Measurements from ENCODE around the gene TFAP2A. TPM values are rescaled to one million over a fixed set of nuclear protein-coding genes. Genes with fewer than 3 reads are reported as not detected.

TFAP2A gene
- total RNA-seq, 1 experiment from 2014 or later, result 24.3 TPM

DNA sequence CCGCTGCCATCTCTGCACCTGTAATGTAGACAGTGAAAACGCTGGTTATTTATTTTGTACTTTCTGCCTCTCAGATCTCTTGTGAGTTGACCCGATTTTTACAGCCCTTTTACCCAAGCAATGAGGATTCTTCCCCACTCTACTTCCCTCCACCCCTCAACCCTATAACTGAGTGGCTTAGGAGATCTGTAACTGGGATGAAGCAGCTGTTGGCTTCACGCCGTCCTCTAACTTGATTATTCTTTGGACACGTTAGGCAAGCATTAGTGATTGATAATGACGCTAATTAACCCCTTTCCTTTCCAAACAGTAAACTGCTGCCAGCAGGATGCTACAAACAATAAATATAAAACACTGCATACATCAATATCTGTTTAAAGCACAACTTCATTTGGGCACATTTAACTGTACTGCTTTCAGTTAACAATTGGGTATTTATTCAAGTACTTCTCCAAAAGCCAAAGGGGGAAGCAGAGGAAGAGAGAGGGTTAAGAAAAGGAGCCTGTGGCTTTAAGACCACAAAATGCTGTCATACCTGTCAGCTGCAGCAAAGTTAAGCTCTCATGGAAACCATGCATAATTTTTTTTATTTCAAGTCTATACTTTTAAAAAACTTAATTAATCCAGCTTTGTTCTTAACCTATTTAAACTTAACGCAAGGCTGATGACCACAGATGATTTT lies 21.2 kb downstream of the TFAP2A start:
- Histone ChIP-seq H3K27ac (ENCODE audit: low read depth, low read length) (no peak overlapping the region), H3K9ac (ENCODE audit: low read length) (no peak overlapping the region), H3K36me3 (ENCODE audit: control insufficient read depth in 1 of 2, insufficient read depth in 2 of 2, low read length in 2 of 2) (no peaks in the 10 kb centered on the region; a peak in 1 of 4 replicates), H3K79me2 (ENCODE audit: insufficient read depth, low read length) (no peaks in the 10 kb centered on the region), H4K20me1 (ENCODE audit: insufficient read depth) (no peaks in the 10 kb centered on the region), H3K27me3 (ENCODE audit: insufficient read depth, low read length) (no peaks in the 10 kb centered on the region), H3K4me2 (ENCODE audit: low read length) (no peak overlapping the region), H3K4me1 (ENCODE audit: control insufficient read depth in 1 of 2, insufficient read depth in 2 of 2, low read length in 2 of 2) (no peaks in the 10 kb centered on the region), H3K9me2 (ENCODE audit: insufficient read depth) (no peaks in the 10 kb centered on the region), H3K9me3 (ENCODE audit: control insufficient read depth in 1 of 2, insufficient read depth in 1 of 2, low read depth in 1 of 2, low read length in 2 of 2) (no peaks in the 10 kb centered on the region), H2AFZ (ENCODE audit: low read depth, low read length, poor library complexity, severe bottlenecking) (no peak overlapping the region), H3K4me3 (replicated peaks in 1 of 2; ENCODE audit: low read depth in 1 of 2, low read length in 2 of 2) (no peak overlapping the region)
- BruUV-seq (replicated peaks), result no TSS peak
- DNase-seq (ENCODE audit: low read depth, low spot score) (no peak), ATAC-seq (no peak)
- intact Hi-C loops (cut with micrococcal nuclease), result no loop called here
- ChIA-PET RAD21 (ENCODE audit: low non-redundant PET in 1 of 2, low total read pairs in 2 of 2, uncharacterized antibody in 2 of 2, unreplicated experiment in 2 of 2) (no interaction called here), CTCF (no interaction called here), POLR2A (no interaction called here)
- TF ChIP-seq ELF1 (IDR thresholded peaks at IDR 0.05; ENCODE audit: borderline replicate concordance, low read depth) (no peak), TCF7L2 (IDR thresholded peaks at IDR 0.05; ENCODE audit: borderline replicate concordance, extremely low read depth, insufficient read depth, insufficient read length) (no peak), SIN3A (IDR thresholded peaks at IDR 0.05; ENCODE audit: low read depth) (no peak)
- TF ChIP-seq, protein P1, sequence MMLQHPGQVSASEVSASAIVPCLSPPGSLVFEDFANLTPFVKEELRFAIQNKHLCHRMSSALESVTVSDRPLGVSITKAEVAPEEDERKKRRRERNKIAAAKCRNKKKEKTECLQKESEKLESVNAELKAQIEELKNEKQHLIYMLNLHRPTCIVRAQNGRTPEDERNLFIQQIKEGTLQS (IDR thresholded peaks at IDR 0.05), result no peak
- TF ChIP-seq, protein P2, sequence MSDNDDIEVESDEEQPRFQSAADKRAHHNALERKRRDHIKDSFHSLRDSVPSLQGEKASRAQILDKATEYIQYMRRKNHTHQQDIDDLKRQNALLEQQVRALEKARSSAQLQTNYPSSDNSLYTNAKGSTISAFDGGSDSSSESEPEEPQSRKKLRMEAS (IDR thresholded peaks at IDR 0.05), result no peak

DNA sequence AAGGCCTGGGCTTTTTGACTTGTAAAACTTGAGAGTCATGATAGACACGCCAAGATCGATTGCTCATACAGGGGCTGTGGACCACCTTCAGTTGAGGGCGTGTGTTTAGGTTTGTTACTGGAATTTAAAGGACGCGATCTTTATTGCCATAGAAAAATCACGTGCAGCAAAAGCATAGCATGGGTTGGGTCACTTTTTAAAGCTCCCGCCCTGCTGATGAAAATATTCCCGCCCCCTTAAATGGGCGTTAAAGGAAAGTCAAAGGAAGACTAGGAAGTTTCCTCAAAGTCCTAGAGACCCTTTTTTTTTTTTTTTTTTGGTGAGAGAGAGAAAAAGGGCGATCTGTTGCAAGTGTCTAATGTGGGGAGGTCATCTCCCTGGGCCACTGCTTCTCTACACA lies 23.1 kb downstream of the TFAP2A start:
- Histone ChIP-seq H3K9me2 (ENCODE audit: insufficient read depth) (no peaks in the 10 kb centered on the region), H3K4me2 (ENCODE audit: low read length) (no peak overlapping the region), H4K20me1 (ENCODE audit: insufficient read depth) (no peaks in the 10 kb centered on the region), H3K9me3 (ENCODE audit: control insufficient read depth in 1 of 2, insufficient read depth in 1 of 2, low read depth in 1 of 2, low read length in 2 of 2) (no peaks in the 10 kb centered on the region), H3K36me3 (ENCODE audit: control insufficient read depth in 1 of 2, insufficient read depth in 2 of 2, low read length in 2 of 2) (no peaks in the 10 kb centered on the region), H3K27ac (ENCODE audit: low read depth, low read length) (no peak overlapping the region), H3K9ac (ENCODE audit: low read length) (no peak overlapping the region), H3K79me2 (ENCODE audit: insufficient read depth, low read length) (no peaks in the 10 kb centered on the region), H3K4me3 (replicated peaks in 1 of 2; ENCODE audit: low read depth in 1 of 2, low read length in 2 of 2) (no peak overlapping the region), H3K27me3 (ENCODE audit: insufficient read depth, low read length) (no peaks in the 10 kb centered on the region), H3K4me1 (ENCODE audit: control insufficient read depth in 1 of 2, insufficient read depth in 2 of 2, low read length in 2 of 2) (no peaks in the 10 kb centered on the region), H2AFZ (ENCODE audit: low read depth, low read length, poor library complexity, severe bottlenecking) (no peak overlapping the region)
- ChIA-PET CTCF (no interaction called here), RAD21 (ENCODE audit: low non-redundant PET in 1 of 2, low total read pairs in 2 of 2, uncharacterized antibody in 2 of 2, unreplicated experiment in 2 of 2) (no interaction called here), POLR2A (no interaction called here)
- DNase-seq (ENCODE audit: low read depth, low spot score) (no peak), ATAC-seq (no peak)
- BruUV-seq (replicated peaks), result no TSS peak
- intact Hi-C loops (cut with micrococcal nuclease), result no loop called here
- TF ChIP-seq EZH2phosphoT487 (IDR thresholded peaks at IDR 0.05; ENCODE audit: borderline replicate concordance) (no peak), ZFX (IDR thresholded peaks at IDR 0.05) (no peak), POLR2AphosphoS5 (IDR thresholded peaks at IDR 0.05; ENCODE audit: low read depth, low read length) (no peak), EGR1 (IDR thresholded peaks at IDR 0.05; ENCODE audit: low read depth) (no peak), SRF (IDR thresholded peaks at IDR 0.05; ENCODE audit: low read depth) (no peak), ELF1 (IDR thresholded peaks at IDR 0.05; ENCODE audit: borderline replicate concordance, low read depth) (no peak), TCF7L2 (IDR thresholded peaks at IDR 0.05; ENCODE audit: borderline replicate concordance, extremely low read depth, insufficient read depth, insufficient read length) (no peak), SIN3A (IDR thresholded peaks at IDR 0.05; ENCODE audit: low read depth) (no peak)
- TF ChIP-seq, protein P3, sequence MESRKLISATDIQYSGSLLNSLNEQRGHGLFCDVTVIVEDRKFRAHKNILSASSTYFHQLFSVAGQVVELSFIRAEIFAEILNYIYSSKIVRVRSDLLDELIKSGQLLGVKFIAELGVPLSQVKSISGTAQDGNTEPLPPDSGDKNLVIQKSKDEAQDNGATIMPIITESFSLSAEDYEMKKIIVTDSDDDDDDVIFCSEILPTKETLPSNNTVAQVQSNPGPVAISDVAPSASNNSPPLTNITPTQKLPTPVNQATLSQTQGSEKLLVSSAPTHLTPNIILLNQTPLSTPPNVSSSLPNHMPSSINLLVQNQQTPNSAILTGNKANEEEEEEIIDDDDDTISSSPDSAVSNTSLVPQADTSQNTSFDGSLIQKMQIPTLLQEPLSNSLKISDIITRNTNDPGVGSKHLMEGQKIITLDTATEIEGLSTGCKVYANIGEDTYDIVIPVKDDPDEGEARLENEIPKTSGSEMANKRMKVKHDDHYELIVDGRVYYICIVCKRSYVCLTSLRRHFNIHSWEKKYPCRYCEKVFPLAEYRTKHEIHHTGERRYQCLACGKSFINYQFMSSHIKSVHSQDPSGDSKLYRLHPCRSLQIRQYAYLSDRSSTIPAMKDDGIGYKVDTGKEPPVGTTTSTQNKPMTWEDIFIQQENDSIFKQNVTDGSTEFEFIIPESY (IDR thresholded peaks at IDR 0.05; ENCODE audit: extremely low read depth, insufficient replicate concordance, low read length), result no peak
- TF ChIP-seq, protein P2 (IDR thresholded peaks at IDR 0.05), result no peak
- TF ChIP-seq, protein P4, sequence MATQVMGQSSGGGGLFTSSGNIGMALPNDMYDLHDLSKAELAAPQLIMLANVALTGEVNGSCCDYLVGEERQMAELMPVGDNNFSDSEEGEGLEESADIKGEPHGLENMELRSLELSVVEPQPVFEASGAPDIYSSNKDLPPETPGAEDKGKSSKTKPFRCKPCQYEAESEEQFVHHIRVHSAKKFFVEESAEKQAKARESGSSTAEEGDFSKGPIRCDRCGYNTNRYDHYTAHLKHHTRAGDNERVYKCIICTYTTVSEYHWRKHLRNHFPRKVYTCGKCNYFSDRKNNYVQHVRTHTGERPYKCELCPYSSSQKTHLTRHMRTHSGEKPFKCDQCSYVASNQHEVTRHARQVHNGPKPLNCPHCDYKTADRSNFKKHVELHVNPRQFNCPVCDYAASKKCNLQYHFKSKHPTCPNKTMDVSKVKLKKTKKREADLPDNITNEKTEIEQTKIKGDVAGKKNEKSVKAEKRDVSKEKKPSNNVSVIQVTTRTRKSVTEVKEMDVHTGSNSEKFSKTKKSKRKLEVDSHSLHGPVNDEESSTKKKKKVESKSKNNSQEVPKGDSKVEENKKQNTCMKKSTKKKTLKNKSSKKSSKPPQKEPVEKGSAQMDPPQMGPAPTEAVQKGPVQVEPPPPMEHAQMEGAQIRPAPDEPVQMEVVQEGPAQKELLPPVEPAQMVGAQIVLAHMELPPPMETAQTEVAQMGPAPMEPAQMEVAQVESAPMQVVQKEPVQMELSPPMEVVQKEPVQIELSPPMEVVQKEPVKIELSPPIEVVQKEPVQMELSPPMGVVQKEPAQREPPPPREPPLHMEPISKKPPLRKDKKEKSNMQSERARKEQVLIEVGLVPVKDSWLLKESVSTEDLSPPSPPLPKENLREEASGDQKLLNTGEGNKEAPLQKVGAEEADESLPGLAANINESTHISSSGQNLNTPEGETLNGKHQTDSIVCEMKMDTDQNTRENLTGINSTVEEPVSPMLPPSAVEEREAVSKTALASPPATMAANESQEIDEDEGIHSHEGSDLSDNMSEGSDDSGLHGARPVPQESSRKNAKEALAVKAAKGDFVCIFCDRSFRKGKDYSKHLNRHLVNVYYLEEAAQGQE (IDR thresholded peaks at IDR 0.05; ENCODE audit: low read depth), result no peak
